Stimulated activated CD8-positive, alpha-beta memory T cell treated with anti-CD3 and anti-CD28 coated beads, Interleukin-12 subunit alpha, Interleukin-12 subunit beta, amount 100 ng/mL, for 24 hours (primary cell): ENCODE measurements around the gene ARHGAP31.
"Not testable (repeated sequence)": the region's sequence is repeated elsewhere in the genome, so short reads cannot be mapped to it uniquely, and the experiment has no call there.

Experiments
- DNase-seq: peaks from one replicate; pipeline ENCODE4 v3.0.0-alpha.2; 2020; ENCODE audit errors: extremely low read depth

Gene ARHGAP31

GRCh38 chr3:119350114-119350513, 55.9 kb downstream of the ARHGAP31 start:
- no peak for DNase-seq

GRCh38 chr3:119351581-119351980, 57.4 kb downstream of the ARHGAP31 start:
- no peak for DNase-seq

GRCh38 chr3:119352034-119352609, 57.9 kb downstream of the ARHGAP31 start:
- DNase-seq = peak; percentile 5

- no peak for DNase-seq
These were observed 58.8 kb downstream of the ARHGAP31 start for GRCh38 chr3:119352863-119353527.

- not testable (repeated sequence) for DNase-seq
These were observed 61.4 kb downstream of the ARHGAP31 start for GRCh38 chr3:119355608-119356007.

GRCh38 chr3:119356646-119357045, 62.5 kb downstream of the ARHGAP31 start:
- no peak for DNase-seq

GRCh38 chr3:119357190-119357589, 63.0 kb downstream of the ARHGAP31 start:
- DNase-seq = no peak

GRCh38 chr3:119359476-119360326, 65.5 kb downstream of the ARHGAP31 start:
- no peak for DNase-seq

- no peak for DNase-seq
These were observed 66.7 kb downstream of the ARHGAP31 start for GRCh38 chr3:119360736-119361462.

- DNase-seq = no peak
These were observed 67.8 kb downstream of the ARHGAP31 start for GRCh38 chr3:119362010-119362409.

GRCh38 chr3:119362940-119363725, 69.0 kb downstream of the ARHGAP31 start:
- no peak for DNase-seq

- DNase-seq = no peak
These were observed 70.2 kb downstream of the ARHGAP31 start for GRCh38 chr3:119364401-119364800.

GRCh38 chr3:119365418-119365817, 71.2 kb downstream of the ARHGAP31 start:
- DNase-seq = no peak

- DNase-seq = no peak
These were observed 72.8 kb downstream of the ARHGAP31 start for GRCh38 chr3:119367000-119367399.

GRCh38 chr3:119368298-119368697, 74.1 kb downstream of the ARHGAP31 start:
- no peak for DNase-seq

- not testable (repeated sequence) for DNase-seq
These were observed 77.6 kb downstream of the ARHGAP31 start for GRCh38 chr3:119371786-119372185.

GRCh38 chr3:119375106-119375505, 80.9 kb downstream of the ARHGAP31 start:
- DNase-seq = no peak

GRCh38 chr3:119375510-119375909, 81.3 kb downstream of the ARHGAP31 start:
- DNase-seq = no peak

- no peak for DNase-seq
These were observed 82.6 kb downstream of the ARHGAP31 start for GRCh38 chr3:119376758-119377157.

GRCh38 chr3:119378259-119378803, 84.1 kb downstream of the ARHGAP31 start:
- no peak for DNase-seq

- DNase-seq = no peak
These were observed 86.5 kb downstream of the ARHGAP31 start for GRCh38 chr3:119380697-119381096.
